T-helper 1 cell (primary cell): ENCODE results near the gene PEX7.
"Not testable (repeated sequence)": the region's sequence is repeated elsewhere in the genome, so short reads cannot be mapped to it uniquely, and the experiment has no call there.

Experiments
- DNase-seq, 5 donors: peaks; one replicate each; pipeline ENCODE4 v3.0.0-alpha.2; 2012 to 2020
- total RNA-seq, 4 donors: gene quantifications; one replicate each; lab custom pipeline; 2026; lab: John Stamatoyannopoulos, UW

The PEX7 gene
- 4.4 to 9.6 (median 7.2) reads per million in 4 donors for total RNA-seq

GRCh38 chr6:136822376-136823127, at the start of gene PEX7:
Gene PEX7, plus strand, starts transcription at chr6:136822592. Its CDS starts 74 bp downstream, at chr6:136822666.
- DNase-seq = peak; percentile 75 to 91 (median 80)

DNA sequence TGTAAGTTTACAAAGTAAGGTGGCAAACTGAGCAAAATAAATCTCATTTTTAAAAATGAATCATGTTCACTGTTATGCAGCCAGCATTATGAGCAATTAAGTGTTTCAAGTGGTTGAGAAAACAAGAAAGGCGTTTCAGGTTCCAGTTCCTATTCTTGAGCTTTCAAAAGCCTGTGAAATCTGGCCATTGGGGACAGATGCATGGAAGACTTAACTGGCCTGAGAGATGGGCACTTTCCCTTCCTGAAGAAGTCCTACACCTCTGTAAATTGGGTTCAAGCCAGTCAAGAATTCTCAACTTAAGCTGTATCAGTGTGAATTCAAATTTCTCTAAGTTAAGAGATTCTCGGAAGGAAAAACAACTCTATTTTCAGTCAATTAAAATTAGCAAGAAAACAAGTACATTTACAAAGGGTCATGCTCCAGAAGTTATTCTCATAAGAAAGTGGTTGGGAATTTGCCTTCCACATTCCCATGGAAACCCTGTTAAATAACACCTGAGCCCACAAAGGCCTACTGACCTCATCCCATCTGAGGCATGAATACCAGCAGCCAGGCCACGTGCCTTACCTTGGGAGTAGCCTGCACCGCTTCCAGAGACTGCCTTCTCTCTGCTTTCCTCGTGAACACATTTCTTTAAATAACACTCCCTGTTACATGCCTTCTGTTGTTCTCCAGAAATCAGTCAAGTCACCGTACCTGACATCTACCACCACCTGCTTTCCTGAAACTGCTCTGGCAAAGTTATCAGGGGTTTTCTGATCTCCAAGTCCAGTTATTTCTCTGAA, 49.5 kb upstream of the PEX7 start:
- DNase-seq = no peak

GRCh38 chr6:136773473-136773796, 49.0 kb upstream of the PEX7 start:
- no peak for DNase-seq

DNA sequence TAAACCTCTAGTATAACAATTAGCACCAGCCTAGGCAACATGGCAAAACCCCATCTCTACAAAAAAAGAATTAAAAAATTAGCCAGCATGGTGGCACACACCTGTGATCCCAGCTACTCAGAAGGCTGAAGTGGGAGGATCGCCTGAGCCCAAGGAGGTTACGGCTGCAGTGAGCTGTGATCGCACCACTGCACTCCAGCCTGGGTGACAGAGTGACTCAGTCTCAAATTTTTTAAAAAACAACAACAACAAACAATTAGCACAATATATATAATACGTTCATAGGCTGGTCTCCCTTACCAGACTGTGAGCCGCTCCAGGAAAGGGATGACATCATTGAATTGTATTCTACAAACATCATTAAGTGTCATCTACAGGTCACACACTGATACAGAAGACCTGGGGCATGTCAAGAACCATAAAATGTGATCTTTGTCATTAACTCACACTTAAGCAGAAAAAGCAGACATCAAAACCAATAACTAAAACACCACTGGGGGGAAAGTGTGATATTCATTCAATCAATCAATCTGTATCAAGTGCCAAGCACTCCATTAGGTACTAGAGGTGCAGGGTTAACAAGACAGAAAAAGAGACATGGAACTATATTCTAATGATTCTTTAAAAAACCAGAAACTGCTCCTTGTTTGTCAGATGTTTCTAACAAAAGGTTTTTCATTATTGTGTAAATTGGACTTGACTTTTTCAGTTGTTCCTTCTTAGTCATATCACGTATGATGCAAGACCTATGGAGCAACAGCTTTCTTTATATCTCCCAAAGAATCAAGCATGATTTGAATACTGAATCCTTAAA, 48.0 kb upstream of the PEX7 start:
- peak in 1 of 5 donors; percentile 38 for DNase-seq

DNA sequence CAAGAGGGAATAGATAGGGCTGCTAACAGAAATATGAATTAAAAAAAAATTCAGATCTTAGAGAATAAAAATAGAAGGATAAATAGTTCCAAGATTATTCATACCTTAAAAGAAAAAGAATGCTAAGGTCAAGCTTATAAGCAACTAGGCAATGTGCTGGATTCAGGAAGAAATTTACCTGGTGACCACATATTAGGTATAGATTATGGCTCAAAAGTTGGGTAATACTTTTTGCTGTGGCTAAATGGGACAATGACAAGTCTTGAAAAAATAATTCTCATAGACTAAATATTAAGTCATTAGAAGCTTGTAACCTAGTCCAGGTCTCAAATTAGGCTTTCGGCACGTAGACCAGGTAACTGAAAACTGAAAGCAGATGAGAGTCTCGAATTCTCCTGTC, 47.3 kb upstream of the PEX7 start:
- no peak for DNase-seq

GRCh38 chr6:136775548-136775947, 46.8 kb upstream of the PEX7 start:
- no peak for DNase-seq

- DNase-seq = no peak
These were observed 44.7 kb upstream of the PEX7 start for GRCh38 chr6:136777651-136778050.

DNA sequence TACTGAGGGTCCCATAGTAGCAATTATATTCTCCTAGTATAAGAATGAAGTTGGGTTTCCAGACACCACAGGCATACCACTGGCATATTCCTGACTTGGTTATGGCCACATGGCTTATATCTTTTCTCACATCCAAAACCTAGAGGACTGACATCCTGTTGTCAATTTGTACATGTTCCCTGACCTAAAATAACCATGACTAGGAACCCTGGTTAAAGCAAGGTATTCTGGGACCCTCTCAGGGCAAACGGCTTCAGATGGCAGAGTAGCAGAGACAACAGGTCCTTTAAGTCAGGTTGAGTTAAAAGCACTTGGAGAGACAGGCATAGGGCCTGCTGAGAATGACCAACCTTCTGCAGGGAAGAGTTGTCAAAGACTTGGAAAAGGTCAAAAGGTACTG, 42.7 kb upstream of the PEX7 start:
- no peak for DNase-seq

GRCh38 chr6:136780972-136781371, 41.4 kb upstream of the PEX7 start:
- no peak for DNase-seq

- DNase-seq = peak in 1 of 5 donors; percentile 46
These were observed 40.2 kb upstream of the PEX7 start for GRCh38 chr6:136782021-136782770.

DNA sequence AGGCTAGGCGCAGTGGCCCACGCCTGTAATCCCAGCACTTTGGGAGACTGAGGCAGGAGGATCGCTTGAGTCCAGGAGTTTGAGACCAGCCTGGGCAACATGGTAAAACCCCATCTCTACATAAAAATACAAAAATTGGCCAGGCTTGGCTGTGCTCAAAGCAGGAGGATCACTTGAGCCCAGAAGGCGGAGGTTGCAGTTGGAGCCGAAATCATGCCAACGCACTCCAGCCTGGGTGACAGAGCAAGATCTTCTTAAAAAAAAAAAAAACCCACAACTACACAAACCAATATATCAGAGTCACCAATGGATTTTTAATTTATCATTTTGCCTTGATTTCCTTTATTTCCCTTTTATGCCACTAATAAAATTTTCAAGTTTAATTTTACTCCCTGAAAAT, 39.4 kb upstream of the PEX7 start:
- DNase-seq = no peak

DNA sequence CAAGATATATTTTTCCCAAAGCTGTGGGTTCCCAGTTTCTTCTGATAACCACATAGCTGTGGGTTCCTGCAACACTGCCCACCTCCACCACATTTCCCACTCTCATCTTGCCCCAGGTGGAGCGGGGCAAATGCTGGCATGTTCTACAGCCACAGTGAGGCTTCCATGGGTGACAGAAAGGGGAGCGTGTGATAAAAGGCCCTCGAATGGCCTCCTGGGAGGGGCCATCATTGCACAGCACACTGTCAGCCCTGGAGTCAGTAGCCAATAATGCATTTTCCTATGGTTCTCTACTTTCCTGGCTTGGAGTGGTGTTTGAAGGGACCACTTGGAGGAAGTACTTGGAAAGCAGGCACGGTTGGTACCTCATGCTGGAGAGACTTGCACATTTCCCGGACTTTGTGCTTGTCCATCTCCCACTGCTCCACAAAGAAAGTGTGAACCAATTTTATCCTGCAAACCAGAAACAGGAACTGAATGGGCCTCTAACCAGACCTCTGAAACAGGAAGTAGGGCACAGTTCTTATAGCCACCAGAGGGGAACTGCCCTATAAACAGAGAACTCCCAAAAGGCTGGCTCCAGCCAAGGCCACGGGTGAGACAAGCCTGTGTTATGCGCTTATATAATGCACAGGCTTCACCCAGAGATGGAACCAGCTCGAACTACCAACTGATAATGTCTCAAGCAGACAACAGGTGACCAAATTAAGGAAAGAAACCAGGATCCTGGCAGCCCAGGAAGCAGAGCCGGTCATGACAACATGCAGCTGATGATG, 38.7 kb upstream of the PEX7 start:
- DNase-seq = peak in 1 of 5 donors; percentile 44

DNA sequence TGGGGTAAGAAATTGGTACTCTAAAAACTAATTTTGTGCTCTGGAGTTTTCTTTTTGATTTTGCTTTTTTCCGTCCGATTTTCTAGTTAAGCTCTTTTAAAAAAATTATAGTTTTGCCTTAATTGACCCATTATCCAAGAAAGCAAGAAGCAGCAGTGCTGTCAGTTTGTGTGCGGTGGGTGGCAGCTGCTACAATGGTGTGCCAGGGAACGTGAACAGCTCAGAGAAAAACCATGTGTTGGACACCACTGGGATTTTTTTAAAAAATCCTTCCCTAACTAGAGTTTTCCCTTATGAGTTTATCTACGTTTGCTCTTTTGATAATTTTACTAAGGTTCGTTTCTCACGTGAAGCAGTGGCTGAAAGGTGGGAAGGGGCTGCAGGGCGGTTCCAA, 38.1 kb upstream of the PEX7 start:
- DNase-seq = no peak

GRCh38 chr6:136784910-136785746, 37.3 kb upstream of the PEX7 start:
- DNase-seq = peak in 1 of 5 donors; percentile 80

- no peak for DNase-seq
These were observed 35.7 kb upstream of the PEX7 start for GRCh38 chr6:136786658-136787057.

GRCh38 chr6:136787726-136788068, 34.7 kb upstream of the PEX7 start:
- no peak for DNase-seq

DNA sequence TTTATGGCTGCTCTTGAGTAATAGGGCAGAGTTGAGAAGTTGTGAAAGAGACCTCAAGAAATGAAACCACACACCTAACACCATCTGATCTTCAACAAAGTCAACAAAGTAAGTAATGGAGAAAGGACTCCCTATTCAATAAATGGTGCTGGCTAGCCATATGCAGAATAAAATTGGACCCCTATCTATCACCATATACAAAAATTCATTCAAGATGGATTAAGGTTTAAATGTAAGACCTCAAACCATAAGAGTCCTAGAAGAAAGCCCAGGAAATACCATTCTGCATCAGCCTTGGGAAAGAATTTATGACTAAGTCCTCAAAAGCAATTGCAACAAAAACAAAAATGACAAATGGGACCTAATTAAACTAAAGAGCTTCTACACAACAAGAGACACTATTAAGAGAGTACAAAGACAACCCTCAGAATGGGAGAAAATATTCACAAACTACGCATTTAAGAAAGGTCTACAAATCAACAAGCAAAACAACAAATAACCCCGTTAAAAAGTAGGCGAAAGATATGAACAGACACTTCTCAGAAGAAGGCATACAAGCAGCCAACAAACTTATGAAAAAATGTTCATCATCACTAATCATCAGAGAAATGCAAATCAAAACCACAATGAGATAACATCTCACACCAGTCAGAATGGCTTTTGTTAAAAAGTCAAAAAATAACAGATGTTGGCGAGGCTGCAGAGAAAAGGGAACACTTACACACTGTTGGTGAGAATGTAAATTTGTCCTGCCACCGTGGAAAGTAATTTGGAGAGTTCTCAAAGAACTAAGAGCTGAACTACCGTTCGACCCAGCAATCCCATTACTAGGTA, 34.1 kb upstream of the PEX7 start:
- DNase-seq = peak in 1 of 5 donors; percentile 67

DNA sequence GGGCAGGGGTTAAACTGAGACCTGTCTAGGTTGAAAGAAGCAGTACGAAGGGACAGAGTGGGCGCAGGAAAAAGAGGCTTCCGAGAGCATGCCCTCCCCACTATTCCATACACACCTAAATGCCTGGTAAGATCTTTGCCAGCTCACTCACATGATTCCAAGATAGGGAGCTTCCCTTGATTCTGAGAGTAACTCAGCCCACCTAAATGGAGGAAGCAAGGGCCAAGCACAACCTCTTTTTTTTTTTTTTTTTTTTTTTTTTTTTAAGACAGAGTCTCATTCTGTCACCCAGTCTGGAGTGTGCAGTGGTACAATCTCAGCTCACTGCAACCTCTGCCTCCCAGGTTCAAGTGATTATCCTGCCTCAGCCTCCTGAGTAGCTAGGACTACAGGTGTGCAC, 33.0 kb upstream of the PEX7 start:
- DNase-seq = not testable (repeated sequence)

GRCh38 chr6:136790411-136791295, 31.7 kb upstream of the PEX7 start:
- DNase-seq = no peak
